Spleen (tissue), 7 donors: ENCODE data around the gene ZFYVE28.

Experiments used
- CTCF ChIP-seq, 11 experiments: fragments of 200-600 bp in 7 of 11; fragments of 450-650 bp in 4 of 11; sonication (generic) in 4 of 11; IDR thresholded peaks in 8 of 11; conservative IDR thresholded peaks in 3 of 11; 1 replicate in 7 of 11; 2 replicates in 4 of 11; pipeline versions ENCODE4 v1.4.0 to v1.8.0; 2016 to 2021; ENCODE audit warnings: antibody characterized with exemption in 11 of 11, inconsistent platforms in 4 of 11, mild to moderate bottlenecking in 1 of 11
- POLR2A ChIP-seq, 3 donors: fragments of 450-650 bp; IDR thresholded peaks; one replicate each; pipeline ENCODE4 v1.5.1; 2017; ENCODE audit warnings: antibody characterized with exemption in 3 of 3, mild to moderate bottlenecking in 1 of 3
- POLR2AphosphoS5 ChIP-seq, 3 donors: sonication (generic); formaldehyde crosslinking; IDR thresholded peaks; one replicate each; pipeline ENCODE4 v1.5.1; 2017; ENCODE audit warnings: antibody characterized with exemption in 3 of 3
- donor health status: DM: no; HTN: no; CAD: no; lungs with moderate emphysema.
- donor health status: DM: no; HTN: no; CAD: no.
- donor health status: DM: no; HTN: no; CAD: no.

- TF ChIP-seq CTCF (IDR thresholded peaks at IDR 0.05 in 8 of 11, conservative IDR thresholded peaks at IDR 0.05 in 3 of 11) (no peak), POLR2AphosphoS5 (IDR thresholded peaks at IDR 0.05) (no peak), POLR2A (IDR thresholded peaks at IDR 0.05) (no peak)
Measured at GRCh38 chr4:2267841-2268240, 150.6 kb downstream of the ZFYVE28 start.
